ENCODE measurements around the gene RNF150. TPM values are rescaled to one million over a fixed set of nuclear protein-coding genes. Genes with fewer than 3 reads are reported as not detected.

Gene RNF150
- total RNA-seq, 1 donor from 2014 or later: 31.2 TPM

- H3K27me3 ChIP-seq: no peaks in the 10 kb centered on the region
- DNase-seq (ENCODE audit: low spot score in 2 of 2): no peak
- intact Hi-C loops (cut with DNase I): no loop called here
- H3K9me3 ChIP-seq: no peaks in the 10 kb centered on the region
- H3K4me3 ChIP-seq: no peak overlapping the region
- H3K36me3 ChIP-seq: no peaks in the 10 kb centered on the region
- H3K4me1 ChIP-seq: no peaks in the 10 kb centered on the region
- no peak for TF ChIP-seq CTCF (IDR thresholded peaks at IDR 0.05)
- no peak overlapping the region for H3K27ac ChIP-seq
Observed at GRCh38 chr4:140924761-140925392, 208.4 kb downstream of the RNF150 start.

- no peak overlapping the region for H3K27ac ChIP-seq
- H3K9me3 ChIP-seq: no peaks in the 10 kb centered on the region
- no peaks in the 10 kb centered on the region for H3K27me3 ChIP-seq
- H3K4me1 ChIP-seq: no peaks in the 10 kb centered on the region
- H3K36me3 ChIP-seq: peaks cover 0 to 8% of the 10 kb centered on the region in 2 donors
- DNase-seq (ENCODE audit: low spot score in 2 of 2): no peak
- H3K4me3 ChIP-seq: no peak overlapping the region
- TF ChIP-seq CTCF (IDR thresholded peaks at IDR 0.05): no peak
- intact Hi-C loops (cut with DNase I): no loop called here
Observed at GRCh38 chr4:140906993-140907962, 226.0 kb downstream of the RNF150 start.

GRCh38 chr4:140904904-140905303 lies 228.4 kb downstream of the RNF150 start:
- H3K27me3 ChIP-seq: no peaks in the 10 kb centered on the region
- intact Hi-C loops (cut with DNase I): no loop called here
- no peak overlapping the region for H3K27ac ChIP-seq
- H3K36me3 ChIP-seq: no peaks in the 10 kb centered on the region
- DNase-seq (ENCODE audit: low spot score in 2 of 2): no peak
- H3K4me1 ChIP-seq: no peaks in the 10 kb centered on the region
- no peak for TF ChIP-seq CTCF (IDR thresholded peaks at IDR 0.05)
- no peak overlapping the region for H3K4me3 ChIP-seq
- no peaks in the 10 kb centered on the region for H3K9me3 ChIP-seq

GRCh38 chr4:140903522-140904475 lies 229.5 kb downstream of the RNF150 start:
- TF ChIP-seq CTCF (IDR thresholded peaks at IDR 0.05): no peak
- Histone ChIP-seq H3K9me3 (no peaks in the 10 kb centered on the region), H3K4me3 (no peak overlapping the region), H3K4me1 (no peaks in the 10 kb centered on the region), H3K27ac (no peak overlapping the region), H3K27me3 (no peaks in the 10 kb centered on the region), H3K36me3 (no peaks in the 10 kb centered on the region)
- intact Hi-C loops (cut with DNase I): no loop called here
- no peak for DNase-seq (ENCODE audit: low spot score in 2 of 2)

DNA sequence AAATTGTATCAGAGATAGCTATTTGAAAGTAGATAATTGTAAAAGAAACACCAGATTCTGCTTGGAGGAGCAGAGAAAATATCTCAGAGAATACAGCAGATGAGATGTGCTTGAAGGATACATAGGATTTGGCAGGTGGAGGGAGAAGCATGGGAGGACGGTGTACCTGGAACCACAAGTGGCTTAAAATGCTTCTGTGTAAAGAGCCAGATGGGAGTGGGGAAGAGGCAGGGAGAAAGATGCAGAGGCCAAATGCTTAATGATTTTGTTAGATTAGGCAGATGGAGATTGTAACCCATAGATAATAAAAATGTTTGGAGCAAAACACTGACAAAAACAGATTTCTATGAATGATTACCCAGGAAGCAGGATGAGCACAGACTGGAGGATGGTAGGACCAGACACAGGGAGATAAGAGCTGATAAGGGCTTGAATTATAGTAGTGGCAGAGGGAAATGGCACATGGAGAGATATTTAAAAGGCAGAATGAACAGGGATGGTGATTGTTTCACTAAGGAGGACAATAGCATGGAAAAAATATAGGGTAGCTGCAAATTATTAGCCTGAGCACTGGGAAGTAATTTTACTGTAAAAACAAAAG lies 231.4 kb downstream of the RNF150 start:
- H3K9me3 ChIP-seq: no peaks in the 10 kb centered on the region
- H3K4me1 ChIP-seq: no peaks in the 10 kb centered on the region
- H3K36me3 ChIP-seq: no peaks in the 10 kb centered on the region
- DNase-seq (ENCODE audit: low spot score in 2 of 2): no peak
- H3K4me3 ChIP-seq: no peak overlapping the region
- H3K27ac ChIP-seq: no peak overlapping the region
- intact Hi-C loops (cut with DNase I): no loop called here
- H3K27me3 ChIP-seq: no peaks in the 10 kb centered on the region
- no peak for TF ChIP-seq CTCF (IDR thresholded peaks at IDR 0.05)

Data from ascending aorta (tissue), 2 donors.